A549 (cell line): ENCODE data around the gene NKX2-8.

Experiments used
- BHLHE40 ChIP-seq: IDR thresholded peaks from 2 replicates; pipeline ENCODE4 v1.6.1; 2012; ENCODE audit warnings: low read depth, low read length, inconsistent platforms
- CEBPB ChIP-seq, 2 experiments: fragments of >200 bp in 1 of 2; sonication (Bioruptor Twin) in 1 of 2; formaldehyde crosslinking in 1 of 2; IDR thresholded peaks; 2 replicates each; pipeline ENCODE4 v1.6.1; 2012 to 2016
- EP300 ChIP-seq, 2 experiments: fragments of >200 bp; sonication (Bioruptor Twin); formaldehyde crosslinking; IDR thresholded peaks; 2 replicates in 1 of 2; 3 replicates in 1 of 2; pipeline ENCODE4 v1.6.1; 2016 to 2017
- JUNB ChIP-seq: fragments of >200 bp; sonication (Bioruptor Twin); formaldehyde crosslinking; IDR thresholded peaks from 2 replicates; pipeline ENCODE4 v1.6.1; 2016
- RNF2 ChIP-seq: fragments of 200-600 bp; sonication (generic); IDR thresholded peaks from 2 replicates; pipeline ENCODE4 v1.6.1; 2016; ENCODE audit warnings: low read depth, mild to moderate bottlenecking, antibody characterized with exemption, moderate library complexity, borderline replicate concordance
- ZFP36 ChIP-seq: fragments of 450-650 bp; IDR thresholded peaks from 2 replicates; pipeline ENCODE4 v1.6.1; 2014; ENCODE audit warnings: borderline replicate concordance; ENCODE audit not compliant: partially characterized antibody
- TF ChIP-seq, protein P1 (sequence below): fragments of >200 bp; sonication (Bioruptor Twin); formaldehyde crosslinking; IDR thresholded peaks from 3 replicates; pipeline ENCODE4 v1.5.1; 2016
- TF ChIP-seq, protein P2 (sequence below): IDR thresholded peaks from 2 replicates; pipeline ENCODE4 v1.6.1; 2012

DNA sequence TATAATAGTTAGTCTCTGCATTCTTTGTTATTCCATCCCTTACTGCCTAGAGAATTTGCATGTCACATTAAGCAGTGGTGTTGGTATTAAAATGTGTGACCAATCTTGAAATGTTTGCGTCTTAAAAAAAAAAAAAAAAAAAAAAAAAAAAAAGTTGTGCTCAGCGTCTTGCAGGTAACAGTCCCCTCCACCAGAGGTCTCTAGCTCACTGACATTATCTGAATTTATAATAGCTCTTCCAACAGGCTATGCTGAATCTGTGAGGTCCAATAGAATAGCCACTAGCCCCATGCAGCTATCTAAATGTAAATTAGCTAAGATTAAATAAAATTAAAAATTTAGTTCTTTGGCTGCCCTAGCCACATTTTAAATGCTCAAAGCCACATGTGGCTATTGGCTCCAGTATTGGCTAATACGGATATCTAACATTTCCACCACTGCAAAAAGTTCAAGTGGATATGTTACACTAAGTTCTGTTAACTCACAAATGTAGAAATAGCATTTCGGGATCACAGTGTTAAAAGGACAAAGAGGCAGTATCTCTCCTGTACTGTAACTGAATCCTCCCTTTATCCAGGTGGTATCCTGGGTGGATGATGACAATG is 28.7 kb downstream of the NKX2-8 start:
- TF ChIP-seq EP300 (IDR thresholded peaks at IDR 0.05) = no peak
- TF ChIP-seq ZFP36 = no peak
- TF ChIP-seq, protein P1, sequence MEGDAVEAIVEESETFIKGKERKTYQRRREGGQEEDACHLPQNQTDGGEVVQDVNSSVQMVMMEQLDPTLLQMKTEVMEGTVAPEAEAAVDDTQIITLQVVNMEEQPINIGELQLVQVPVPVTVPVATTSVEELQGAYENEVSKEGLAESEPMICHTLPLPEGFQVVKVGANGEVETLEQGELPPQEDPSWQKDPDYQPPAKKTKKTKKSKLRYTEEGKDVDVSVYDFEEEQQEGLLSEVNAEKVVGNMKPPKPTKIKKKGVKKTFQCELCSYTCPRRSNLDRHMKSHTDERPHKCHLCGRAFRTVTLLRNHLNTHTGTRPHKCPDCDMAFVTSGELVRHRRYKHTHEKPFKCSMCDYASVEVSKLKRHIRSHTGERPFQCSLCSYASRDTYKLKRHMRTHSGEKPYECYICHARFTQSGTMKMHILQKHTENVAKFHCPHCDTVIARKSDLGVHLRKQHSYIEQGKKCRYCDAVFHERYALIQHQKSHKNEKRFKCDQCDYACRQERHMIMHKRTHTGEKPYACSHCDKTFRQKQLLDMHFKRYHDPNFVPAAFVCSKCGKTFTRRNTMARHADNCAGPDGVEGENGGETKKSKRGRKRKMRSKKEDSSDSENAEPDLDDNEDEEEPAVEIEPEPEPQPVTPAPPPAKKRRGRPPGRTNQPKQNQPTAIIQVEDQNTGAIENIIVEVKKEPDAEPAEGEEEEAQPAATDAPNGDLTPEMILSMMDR = peak; percentile 81
- TF ChIP-seq RNF2 = no peak
- no peak for TF ChIP-seq JUNB
- TF ChIP-seq CEBPB (IDR thresholded peaks at IDR 0.05) = no peak
- TF ChIP-seq, protein P2, sequence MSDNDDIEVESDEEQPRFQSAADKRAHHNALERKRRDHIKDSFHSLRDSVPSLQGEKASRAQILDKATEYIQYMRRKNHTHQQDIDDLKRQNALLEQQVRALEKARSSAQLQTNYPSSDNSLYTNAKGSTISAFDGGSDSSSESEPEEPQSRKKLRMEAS = no peak
- TF ChIP-seq BHLHE40 = no peak
